Stimulated activated CD8-positive, alpha-beta memory T cell treated with anti-CD3 and anti-CD28 coated beads, Interleukin-15, amount 100 ng/mL, for 48 hours (primary cell): ENCODE measurements around the gene CHD1.

Source experiments
- DNase-seq, 2 donors: peaks; one replicate each; pipeline ENCODE4 v3.0.0-alpha.2; 2020; ENCODE audit warnings: low read depth in 2 of 2

Gene CHD1

GRCh38 chr5:98904780-98905179 lies 24.0 kb downstream of the CHD1 start:
- no peak for DNase-seq

GRCh38 chr5:98902733-98903132 lies 26.1 kb downstream of the CHD1 start:
- no peak for DNase-seq

- DNase-seq = no peak
Observed at GRCh38 chr5:98899456-98899855, 29.4 kb downstream of the CHD1 start.

GRCh38 chr5:98898743-98899142 lies 30.1 kb downstream of the CHD1 start:
- DNase-seq = no peak

GRCh38 chr5:98891591-98891990 lies 37.2 kb downstream of the CHD1 start:
- no peak for DNase-seq

GRCh38 chr5:98880598-98880997 lies 48.2 kb downstream of the CHD1 start:
- no peak for DNase-seq

GRCh38 chr5:98880151-98880550 lies 48.7 kb downstream of the CHD1 start:
- DNase-seq = peak in 1 of 2 donors; percentile 21

- DNase-seq = no peak
Observed at GRCh38 chr5:98877600-98877999, 51.2 kb downstream of the CHD1 start.

GRCh38 chr5:98872674-98873073 lies 56.1 kb downstream of the CHD1 start:
- no peak for DNase-seq

GRCh38 chr5:98865690-98866089 lies 63.1 kb downstream of the CHD1 start:
- DNase-seq = no peak

- DNase-seq = no peak
Observed at GRCh38 chr5:98847054-98847453, 81.8 kb downstream of the CHD1 start.

GRCh38 chr5:98846520-98846919 lies 82.3 kb downstream of the CHD1 start:
- DNase-seq = no peak

GRCh38 chr5:98845878-98846277 lies 82.9 kb downstream of the CHD1 start:
- DNase-seq = no peak

GRCh38 chr5:98844865-98845264 lies 83.9 kb downstream of the CHD1 start:
- no peak for DNase-seq

GRCh38 chr5:98843481-98843880 lies 85.3 kb downstream of the CHD1 start:
- DNase-seq = no peak

- DNase-seq = no peak
Observed at GRCh38 chr5:98840946-98841345, 87.9 kb downstream of the CHD1 start.

- DNase-seq = no peak
Observed at GRCh38 chr5:98839469-98840383, 89.1 kb downstream of the CHD1 start.

GRCh38 chr5:98836175-98836574 lies 92.6 kb downstream of the CHD1 start:
- DNase-seq = no peak

- no peak for DNase-seq
Observed at GRCh38 chr5:98827588-98828284, 101.1 kb downstream of the CHD1 start.

- DNase-seq = no peak
Observed at GRCh38 chr5:98827161-98827560, 101.6 kb downstream of the CHD1 start.

- no peak for DNase-seq
Observed at GRCh38 chr5:98825582-98826375, 103.0 kb downstream of the CHD1 start.

- DNase-seq = no peak
Observed at GRCh38 chr5:98816582-98817222, 112.1 kb downstream of the CHD1 start.
